ENCODE results near the gene MYH9.

DNA sequence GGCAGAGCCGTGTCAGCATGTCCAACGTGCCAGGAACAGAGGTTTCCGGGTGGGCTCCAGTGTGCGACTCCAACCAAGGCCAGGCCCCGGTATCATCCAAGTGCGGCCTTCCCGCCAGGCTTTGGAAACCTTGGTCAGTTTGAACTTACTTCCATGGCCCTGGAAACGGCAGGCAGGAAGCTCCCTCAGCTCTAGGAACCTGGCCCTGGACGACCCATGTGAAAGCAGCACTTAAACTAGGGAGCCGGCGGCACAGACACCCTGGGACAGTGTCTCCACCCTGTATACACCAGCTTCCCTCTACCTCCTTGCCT is 65.2 kb downstream of the MYH9 start:
- TF ChIP-seq, protein P1, sequence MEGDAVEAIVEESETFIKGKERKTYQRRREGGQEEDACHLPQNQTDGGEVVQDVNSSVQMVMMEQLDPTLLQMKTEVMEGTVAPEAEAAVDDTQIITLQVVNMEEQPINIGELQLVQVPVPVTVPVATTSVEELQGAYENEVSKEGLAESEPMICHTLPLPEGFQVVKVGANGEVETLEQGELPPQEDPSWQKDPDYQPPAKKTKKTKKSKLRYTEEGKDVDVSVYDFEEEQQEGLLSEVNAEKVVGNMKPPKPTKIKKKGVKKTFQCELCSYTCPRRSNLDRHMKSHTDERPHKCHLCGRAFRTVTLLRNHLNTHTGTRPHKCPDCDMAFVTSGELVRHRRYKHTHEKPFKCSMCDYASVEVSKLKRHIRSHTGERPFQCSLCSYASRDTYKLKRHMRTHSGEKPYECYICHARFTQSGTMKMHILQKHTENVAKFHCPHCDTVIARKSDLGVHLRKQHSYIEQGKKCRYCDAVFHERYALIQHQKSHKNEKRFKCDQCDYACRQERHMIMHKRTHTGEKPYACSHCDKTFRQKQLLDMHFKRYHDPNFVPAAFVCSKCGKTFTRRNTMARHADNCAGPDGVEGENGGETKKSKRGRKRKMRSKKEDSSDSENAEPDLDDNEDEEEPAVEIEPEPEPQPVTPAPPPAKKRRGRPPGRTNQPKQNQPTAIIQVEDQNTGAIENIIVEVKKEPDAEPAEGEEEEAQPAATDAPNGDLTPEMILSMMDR (IDR thresholded peaks at IDR 0.05), result no peak
- TF ChIP-seq EZH2 (IDR thresholded peaks at IDR 0.05; ENCODE audit: borderline replicate concordance, insufficient read depth, low read depth, low read length, poor library complexity, severe bottlenecking), result no peak
